ENCODE results near the gene LRIG3. TPM values are rescaled to one million over a fixed set of nuclear protein-coding genes. Genes with fewer than 3 reads are reported as not detected.

Gene LRIG3
- total and polyA plus RNA-seq, 9 of the 15 experiments (the other 6 are each of a cell fraction or from before 2014, with no cell fraction given) = 0.18 TPM; not detected in 8

DNA sequence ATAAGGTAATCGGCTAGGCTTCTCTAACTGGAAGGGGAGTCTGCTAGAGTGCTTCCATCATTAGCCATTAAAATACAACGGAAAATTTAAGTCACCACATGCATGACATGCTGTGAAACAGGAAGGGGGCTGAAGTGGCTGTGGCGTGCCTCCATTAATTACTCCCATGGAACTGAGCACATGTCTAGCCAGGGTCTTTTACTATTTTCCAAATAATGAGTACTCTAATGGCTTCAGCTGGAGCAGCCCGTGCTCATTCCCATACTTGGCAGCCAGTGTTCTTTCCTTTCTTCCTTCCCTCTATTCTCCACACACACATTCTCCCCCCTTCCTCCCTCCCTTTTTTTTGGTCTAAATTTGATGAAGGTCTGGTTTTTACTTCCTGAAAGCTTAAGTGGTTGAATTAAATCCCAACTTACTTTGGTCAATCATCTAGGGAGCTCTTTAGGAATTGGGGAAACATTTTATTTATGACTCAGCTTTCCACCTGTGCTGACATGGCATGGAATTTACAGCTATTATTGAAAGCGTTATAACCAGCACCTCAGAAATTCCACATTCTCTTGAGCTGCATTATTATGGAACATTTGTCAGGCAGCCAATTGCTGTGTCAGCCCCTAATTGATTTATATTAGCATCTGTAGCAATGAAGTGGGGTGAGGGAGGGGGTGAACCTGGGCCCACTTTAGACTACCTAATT is 72.3 kb downstream of the LRIG3 start (continued):
- TF ChIP-seq CAMTA2 (CRISPR knock-in tag; conservative IDR thresholded peaks at IDR 0.05) = no peak
- TF ChIP-seq CEBPZ (IDR thresholded peaks at IDR 0.05; ENCODE audit: borderline replicate concordance, low read depth, low read length) = no peak

GRCh38 chr12:58844161-58844560 is 76.1 kb downstream of the LRIG3 start:
- H3K4me1 ChIP-seq (replicated peaks in 1 of 2; ENCODE audit: control insufficient read depth in 2 of 2, insufficient read depth in 2 of 2, low read length in 2 of 2) = no peaks in the 10 kb centered on the region
- no peak overlapping the region for H3K4me3 ChIP-seq
- BruUV-seq (replicated peaks) = no TSS peak
- ATAC-seq (no peak), FAIRE-seq (no peak), DNase-seq (ENCODE audit: extremely low read depth in 1 of 4, low spot score in 3 of 4) (no peak)
- in situ Hi-C loops (cut with MboI) (no loop called here), intact Hi-C loops (cut with micrococcal nuclease) (no loop called here)
- H3K27ac ChIP-seq (ENCODE audit: extremely low read depth, low read depth, low read length) = no peak overlapping the region
- WGBS (ENCODE audit: insufficient coverage, low coverage, missing lambda C conversion rate) = 0% methylated on average over 4 of the region's 4 CpGs
- no peaks in the 10 kb centered on the region for H3K79me2 ChIP-seq (ENCODE audit: control insufficient read depth, insufficient read depth, low read length)
- no peak overlapping the region for H3K4me2 ChIP-seq (ENCODE audit: insufficient read depth, low read length)
- no peaks in the 10 kb centered on the region for H3K27me3 ChIP-seq (ENCODE audit: control insufficient read depth in 2 of 2, insufficient read depth in 2 of 2, low read length in 2 of 2)
- POLR2A ChIA-PET = no interaction called here
- H3K36me3 ChIP-seq (ENCODE audit: control insufficient read depth, insufficient read depth, low read length) = no peaks in the 10 kb centered on the region
- CTCF ChIA-PET (ENCODE audit: low intra/inter-chr PET ratio) = no interaction called here
- no peak overlapping the region for H3K9ac ChIP-seq (ENCODE audit: insufficient read depth in 1 of 2, low read depth in 2 of 2, low read length in 2 of 2)
- 0 out of 2 replicates have a peak, but pooled peaks cover 2% of the 10 kb centered on the region for H3K9me3 ChIP-seq (replicated peaks; ENCODE audit: control insufficient read depth, insufficient read depth, low read depth, low read length)
- H4K20me1 ChIP-seq (replicated peaks; ENCODE audit: control insufficient read depth, insufficient read depth, low read length) = no peaks in the 10 kb centered on the region
- no peak overlapping the region for H2AFZ ChIP-seq (ENCODE audit: low read depth, low read length)
- no peaks in the 10 kb centered on the region for H3K9me1 ChIP-seq (ENCODE audit: control insufficient read depth, insufficient read depth, low read length)
- TF ChIP-seq RERE (CRISPR knock-in tag; IDR thresholded peaks at IDR 0.05; ENCODE audit: borderline replicate concordance) (no peak), NKRF (IDR thresholded peaks at IDR 0.05; ENCODE audit: borderline replicate concordance) (no peak), L3MBTL2 (IDR thresholded peaks at IDR 0.05) (no peak), NUFIP1 (IDR thresholded peaks at IDR 0.05; ENCODE audit: partially characterized antibody) (no peak), ZNF445 (CRISPR knock-in tag; IDR thresholded peaks at IDR 0.05; ENCODE audit: low read depth) (no peak), ZNF140 (CRISPR knock-in tag; IDR thresholded peaks at IDR 0.05) (no peak)

Data from K562 (cell line).